ENCODE data around the gene CTSW.
A peak's percentile ranks its signal among the peaks of the same experiment; 100 is the strongest.

CTSW gene

GRCh38 chr11:65854852-65855837 is 24.5 kb upstream of the CTSW start:
- H3K4me3 ChIP-seq (ENCODE audit: low read depth, low read length) = peak overlapping the region; percentile 95
- no peaks in the 10 kb centered on the region for H3K27me3 ChIP-seq (replicated peaks)
- peaks cover 66% of the 10 kb centered on the region for H3K36me3 ChIP-seq (replicated peaks)
- in situ Hi-C loops (cut with HindIII; ENCODE audit: low pct_ligation_motif_present, low sequenced_read_pairs) = no loop called here
- no peak for TF ChIP-seq CTCF (IDR thresholded peaks at IDR 0.05; ENCODE audit: low read depth, low read length, missing control alignments)
- H3K27ac ChIP-seq = no peak overlapping the region
- DNase-seq = no peak

GRCh38 chr11:65855927-65856363 is 23.7 kb upstream of the CTSW start:
- Histone ChIP-seq H3K36me3 (replicated peaks) (peaks cover 61% of the 10 kb centered on the region), H3K4me3 (ENCODE audit: low read depth, low read length) (peak overlapping the region; percentile 95), H3K27ac (no peak overlapping the region), H3K27me3 (replicated peaks) (no peaks in the 10 kb centered on the region)
- in situ Hi-C loops (cut with HindIII; ENCODE audit: low pct_ligation_motif_present, low sequenced_read_pairs) = no loop called here
- DNase-seq = no peak
- no peak for TF ChIP-seq CTCF (IDR thresholded peaks at IDR 0.05; ENCODE audit: low read depth, low read length, missing control alignments)

GRCh38 chr11:65856689-65857499 is 22.7 kb upstream of the CTSW start:
- Histone ChIP-seq H3K4me3 (ENCODE audit: low read depth, low read length) (peak overlapping the region; percentile 95), H3K36me3 (replicated peaks) (peaks cover 54% of the 10 kb centered on the region), H3K27ac (peak overlapping the region; percentile 93), H3K27me3 (replicated peaks) (no peaks in the 10 kb centered on the region)
- TF ChIP-seq CTCF (IDR thresholded peaks at IDR 0.05; ENCODE audit: low read depth, low read length, missing control alignments) = no peak
- peak; percentile 63 for DNase-seq
- in situ Hi-C loops (cut with HindIII; ENCODE audit: low pct_ligation_motif_present, low sequenced_read_pairs) = no loop called here

GRCh38 chr11:65857500-65857852 is 22.2 kb upstream of the CTSW start:
- Histone ChIP-seq H3K27me3 (replicated peaks) (no peaks in the 10 kb centered on the region), H3K36me3 (replicated peaks) (peaks cover 53% of the 10 kb centered on the region), H3K4me3 (ENCODE audit: low read depth, low read length) (peak overlapping the region; percentile 95), H3K27ac (peak overlapping the region; percentile 93)
- TF ChIP-seq CTCF (IDR thresholded peaks at IDR 0.05; ENCODE audit: low read depth, low read length, missing control alignments) = no peak
- DNase-seq = no peak
- in situ Hi-C loops (cut with HindIII; ENCODE audit: low pct_ligation_motif_present, low sequenced_read_pairs) = no loop called here

GRCh38 chr11:65857853-65858680 is 21.6 kb upstream of the CTSW start, which contains the start of gene CFL1:
TSS of gene CFL1 (minus strand) at chr11:65858180. CDS start at chr11:65858099, 81 bp downstream.
- Histone ChIP-seq H3K4me3 (ENCODE audit: low read depth, low read length) (peak within 1 kb of the TSS; percentile 95), H3K36me3 (replicated peaks) (peaks cover 52% of the 10 kb centered on the region), H3K27me3 (replicated peaks) (no peaks in the 10 kb centered on the region), H3K27ac (peak within 1 kb of the TSS; percentile 93)
- TF ChIP-seq CTCF (IDR thresholded peaks at IDR 0.05; ENCODE audit: low read depth, low read length, missing control alignments) = no peak
- in situ Hi-C loops (cut with HindIII; ENCODE audit: low pct_ligation_motif_present, low sequenced_read_pairs) = no loop called here
- DNase-seq = peak; percentile 98
